ENCODE measurements around the gene CUL2.

The CUL2 gene

DNA sequence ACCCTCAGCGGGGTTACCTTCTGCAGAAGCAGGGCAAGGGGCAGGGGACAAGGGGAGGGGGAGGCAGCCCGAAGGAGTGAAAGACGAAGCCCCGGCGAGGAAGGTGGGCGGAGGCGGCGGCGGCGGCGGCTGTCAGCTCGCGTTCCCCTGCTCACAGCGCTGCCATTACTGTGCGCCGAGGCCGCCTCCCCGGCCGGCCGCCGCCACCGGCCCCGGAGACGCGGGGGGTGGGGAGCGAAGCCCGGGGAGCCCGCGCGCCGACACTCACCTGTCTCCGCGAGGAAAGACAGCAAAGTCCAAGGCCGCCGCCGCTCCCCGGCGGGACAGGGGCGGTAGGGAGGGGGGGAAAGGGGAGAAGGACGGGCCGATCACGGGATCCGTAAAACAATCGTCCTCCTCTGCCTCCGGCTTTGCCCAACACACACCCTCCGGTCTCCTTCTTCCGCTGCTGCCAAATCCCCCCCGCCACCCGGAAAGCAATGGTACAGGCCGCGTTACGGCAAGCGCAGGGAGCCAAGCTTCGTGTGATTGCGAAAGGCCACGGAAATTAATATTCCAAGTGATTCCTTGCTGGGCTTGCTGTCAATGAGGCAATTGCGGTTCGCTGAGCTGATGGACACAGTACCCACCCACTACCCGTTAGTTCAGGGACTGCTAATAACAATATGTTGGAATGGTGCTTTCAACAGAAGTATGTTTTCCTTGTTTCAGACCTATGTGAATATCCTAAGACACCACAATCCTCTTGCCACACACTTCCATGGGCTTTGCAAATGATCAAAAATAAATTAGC, at the start of gene CUL2:
Gene CUL2, minus strand, starts transcription at position 180 of the 793 bp plus-strand sequence. CDS start 19,024 bp downstream, outside the sequence.
- peak; percentile 85 to 87 for DNase-seq (ENCODE audit: low read depth in 1 of 2, low spot score in 1 of 2)

- DNase-seq (ENCODE audit: low read depth in 1 of 2, low spot score in 1 of 2): no peak
These were observed 46.2 kb upstream of the CUL2 start for GRCh38 chr10:35136263-35136815.

GRCh38 chr10:35135861-35136260, 45.7 kb upstream of the CUL2 start:
- DNase-seq (ENCODE audit: low read depth in 1 of 2, low spot score in 1 of 2): no peak

DNA sequence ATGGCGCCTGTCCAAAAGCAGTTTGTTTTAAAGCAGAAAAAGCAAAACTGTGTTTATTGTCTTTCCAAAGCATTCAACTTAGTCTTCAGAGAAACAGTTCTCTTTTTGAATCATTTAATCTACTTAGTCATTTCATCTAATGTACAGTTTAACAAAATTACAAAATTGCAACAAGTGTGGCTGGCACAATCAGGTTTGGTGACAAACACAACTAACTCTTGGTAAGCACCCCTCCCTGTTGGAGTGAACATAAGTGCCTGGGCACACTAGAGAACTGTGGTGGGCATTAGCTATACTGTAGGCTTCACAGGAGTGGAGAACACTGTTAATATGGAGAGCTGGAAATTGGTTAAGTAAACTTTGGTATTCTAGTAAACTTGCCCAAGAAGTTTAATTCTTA, 43.4 kb upstream of the CUL2 start:
- no peak for DNase-seq (ENCODE audit: low read depth in 1 of 2, low spot score in 1 of 2)

DNA sequence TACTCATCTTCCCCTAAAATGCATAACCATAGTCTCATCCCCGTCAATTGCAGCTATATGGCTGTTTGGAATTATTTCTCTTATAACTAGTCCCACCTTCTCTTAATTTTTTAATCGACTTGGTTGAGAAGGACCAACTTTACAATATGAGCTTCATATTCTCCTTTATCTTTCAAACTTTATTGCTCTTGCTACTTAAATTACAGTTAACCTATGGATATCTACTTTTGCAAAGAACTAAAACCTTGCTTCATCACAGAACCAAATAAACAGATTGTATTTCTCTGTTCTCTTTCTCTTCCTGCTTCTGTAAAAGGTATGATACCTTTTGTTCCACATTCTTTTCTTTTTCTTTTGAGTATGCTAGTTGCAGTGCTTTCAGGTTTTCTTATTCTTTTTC, 42.6 kb upstream of the CUL2 start:
- no peak for DNase-seq (ENCODE audit: low read depth in 1 of 2, low spot score in 1 of 2)

DNA sequence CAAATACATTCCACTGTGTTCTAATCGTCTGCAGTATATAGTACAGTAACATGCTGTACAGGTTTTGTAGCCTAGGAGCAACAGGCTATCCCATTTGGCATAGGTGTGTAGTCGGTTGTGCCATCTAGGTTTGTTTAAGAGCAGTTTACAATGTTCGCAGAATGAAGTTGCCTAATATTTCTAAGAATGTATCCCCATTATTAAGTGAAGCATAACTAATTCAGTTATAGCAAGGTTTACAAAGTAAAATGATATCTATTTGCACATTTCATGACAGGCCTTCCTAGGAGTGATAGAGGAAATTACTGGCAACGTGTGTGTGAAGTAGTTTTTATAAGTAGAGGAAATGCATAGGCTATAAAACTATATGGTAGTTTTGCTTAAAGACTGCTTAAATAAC, 40.5 kb upstream of the CUL2 start:
- no peak for DNase-seq (ENCODE audit: low read depth in 1 of 2, low spot score in 1 of 2)

DNA sequence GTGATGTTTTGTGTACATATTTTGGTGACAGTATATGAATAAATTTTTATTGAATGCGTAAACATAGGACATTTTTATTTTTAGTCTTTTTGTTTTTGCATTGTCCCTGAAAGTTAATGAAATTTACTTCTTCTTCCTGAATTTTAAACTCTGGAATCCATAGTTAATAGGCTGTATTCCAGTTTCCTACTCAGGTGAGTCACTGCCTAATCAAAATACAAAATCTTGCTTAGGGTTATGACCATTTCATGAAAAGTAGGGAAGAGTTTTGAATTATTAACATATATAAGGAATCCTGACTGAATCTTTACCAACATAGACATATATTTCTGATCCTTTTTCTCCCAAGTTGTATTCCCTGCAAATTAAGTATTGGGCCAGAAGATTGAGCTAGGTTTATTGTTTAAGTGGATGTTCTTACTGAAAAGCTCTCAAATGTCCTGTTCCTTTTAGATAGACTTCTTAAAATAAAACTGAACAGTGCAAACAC, 39.1 kb upstream of the CUL2 start:
- no peak for DNase-seq (ENCODE audit: low read depth in 1 of 2, low spot score in 1 of 2)

- peak; percentile 34 to 39 for DNase-seq (ENCODE audit: low read depth in 1 of 2, low spot score in 1 of 2)
These were observed 37.2 kb upstream of the CUL2 start for GRCh38 chr10:35127289-35127891.

GRCh38 chr10:35126530-35127288, 36.6 kb upstream of the CUL2 start, which contains the start of gene CREM:
Gene CREM (plus strand): TSS chr10:35126846. CDS start chr10:35137836, 10,990 bp downstream.
- DNase-seq (ENCODE audit: low read depth in 1 of 2, low spot score in 1 of 2): peak; percentile 99

- no peak for DNase-seq (ENCODE audit: low read depth in 1 of 2, low spot score in 1 of 2)
These were observed 36.0 kb upstream of the CUL2 start for GRCh38 chr10:35126062-35126529.

- no peak for DNase-seq (ENCODE audit: low read depth in 1 of 2, low spot score in 1 of 2)
These were observed 34.4 kb upstream of the CUL2 start for GRCh38 chr10:35124540-35124939.

GRCh38 chr10:35119378-35119777, 29.2 kb upstream of the CUL2 start:
- DNase-seq (ENCODE audit: low read depth in 1 of 2, low spot score in 1 of 2): no peak

DNA sequence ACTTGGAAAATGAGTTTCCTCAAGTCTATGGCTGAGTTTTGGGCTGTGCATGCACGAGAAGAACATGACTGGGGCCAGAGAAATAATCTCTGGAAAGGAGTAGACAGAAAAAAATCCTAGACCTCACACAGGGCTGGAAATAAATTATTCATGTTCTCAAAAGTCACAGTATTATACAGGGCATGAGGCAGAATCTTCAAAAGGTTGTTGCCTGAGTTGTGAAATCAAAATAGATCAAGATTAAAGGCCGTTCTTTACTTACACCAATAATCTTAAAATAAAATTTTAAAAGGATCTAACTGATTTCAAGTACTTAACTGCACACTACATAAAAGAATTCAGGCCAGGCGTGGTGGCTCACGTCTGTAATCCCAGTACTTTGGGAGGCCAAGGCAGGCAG, 22.4 kb upstream of the CUL2 start:
- no peak for DNase-seq (ENCODE audit: low read depth in 1 of 2, low spot score in 1 of 2)

GRCh38 chr10:35103882-35104281, 13.7 kb upstream of the CUL2 start:
- no peak for DNase-seq (ENCODE audit: low read depth in 1 of 2, low spot score in 1 of 2)

DNA sequence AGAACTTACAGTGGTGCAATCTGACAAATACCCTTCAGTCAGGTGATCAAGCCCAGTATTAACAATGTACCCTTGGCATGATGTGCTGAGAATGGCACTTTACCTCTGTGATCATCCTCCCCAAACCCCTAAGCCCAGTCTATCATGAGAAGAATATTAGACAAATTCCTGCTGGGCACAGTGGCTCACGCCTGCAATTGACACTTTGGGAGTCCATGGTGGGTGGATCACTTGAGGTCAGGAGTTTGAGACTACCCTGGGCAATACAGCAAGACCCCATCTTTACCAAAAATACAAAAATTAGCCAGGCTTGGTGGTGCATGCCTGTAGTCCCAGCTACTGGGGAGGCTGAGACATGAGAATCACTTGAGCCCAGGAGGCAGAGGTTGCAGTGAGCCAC, 7.4 kb upstream of the CUL2 start:
- DNase-seq (ENCODE audit: low read depth in 1 of 2, low spot score in 1 of 2): no peak

- no peak for DNase-seq (ENCODE audit: low read depth in 1 of 2, low spot score in 1 of 2)
These were observed 6.2 kb upstream of the CUL2 start for GRCh38 chr10:35096312-35096711.

- DNase-seq (ENCODE audit: low read depth in 1 of 2, low spot score in 1 of 2): no peak
These were observed 2.7 kb upstream of the CUL2 start for GRCh38 chr10:35092851-35093250.

DNA sequence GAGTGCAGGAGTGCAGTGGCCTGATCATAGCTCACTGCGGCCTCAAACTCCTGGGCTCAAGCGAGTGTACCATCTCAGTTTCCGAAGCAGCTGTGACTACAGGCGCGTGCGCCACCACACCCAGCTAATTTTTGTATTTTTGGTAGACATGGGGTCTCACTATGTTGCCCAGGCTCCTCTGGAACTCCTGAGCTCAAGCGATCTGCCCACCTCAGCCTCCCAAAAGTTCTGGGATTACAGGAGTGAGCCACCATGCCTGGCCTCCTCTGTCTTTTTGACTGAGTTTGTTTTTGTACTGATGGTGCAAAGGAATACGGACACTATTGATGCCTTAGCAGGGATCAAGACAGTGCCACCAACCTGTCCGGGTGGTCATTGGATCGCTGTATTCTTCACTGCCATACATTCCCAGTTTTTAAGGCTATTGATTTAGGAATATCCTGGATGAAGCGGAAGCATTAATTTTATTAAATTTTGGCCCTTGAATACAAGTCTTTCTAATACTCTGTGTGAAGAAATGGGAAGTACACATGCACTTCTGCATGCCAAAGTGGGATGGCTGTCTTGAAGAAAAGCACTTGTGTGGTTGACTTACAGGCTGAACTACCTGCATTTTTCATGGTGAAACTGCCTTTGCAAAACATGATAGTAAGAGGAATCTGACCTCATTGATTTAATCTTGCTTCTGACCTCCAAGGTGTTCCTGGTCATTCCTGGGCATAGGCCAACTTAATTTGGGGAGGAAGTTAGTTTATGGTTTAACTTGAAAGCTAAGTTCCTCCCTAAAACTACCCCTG, 2.1 kb upstream of the CUL2 start:
- no peak for DNase-seq (ENCODE audit: low read depth in 1 of 2, low spot score in 1 of 2)

DNA sequence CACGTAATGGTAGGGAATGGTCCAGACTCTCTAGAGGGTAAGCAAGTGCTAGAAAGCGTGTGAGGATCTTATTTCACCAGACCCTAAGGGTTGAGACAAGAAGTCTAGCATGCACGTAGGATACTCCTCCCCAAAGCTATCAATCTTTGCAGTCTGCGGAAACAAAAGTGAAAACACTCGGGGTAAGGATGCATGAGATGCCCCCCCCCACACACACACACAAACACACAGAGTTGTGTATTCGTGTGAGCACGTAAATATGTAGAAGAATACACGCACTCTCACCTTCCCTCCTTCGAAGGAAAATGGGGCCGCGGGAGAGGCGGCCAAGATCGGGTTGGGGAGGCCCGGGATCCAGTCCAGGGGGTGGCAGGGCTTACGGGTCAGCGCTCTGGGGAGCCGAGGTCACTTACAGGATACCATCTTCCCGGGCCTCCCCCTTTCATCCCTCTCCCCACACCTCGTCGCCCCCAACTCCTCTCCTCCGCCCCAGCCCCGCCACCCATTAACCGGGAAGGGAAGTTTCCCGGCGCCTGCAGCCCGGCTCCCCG, 455 bp downstream of the CUL2 start:
- no peak for DNase-seq (ENCODE audit: low read depth in 1 of 2, low spot score in 1 of 2)

DNA sequence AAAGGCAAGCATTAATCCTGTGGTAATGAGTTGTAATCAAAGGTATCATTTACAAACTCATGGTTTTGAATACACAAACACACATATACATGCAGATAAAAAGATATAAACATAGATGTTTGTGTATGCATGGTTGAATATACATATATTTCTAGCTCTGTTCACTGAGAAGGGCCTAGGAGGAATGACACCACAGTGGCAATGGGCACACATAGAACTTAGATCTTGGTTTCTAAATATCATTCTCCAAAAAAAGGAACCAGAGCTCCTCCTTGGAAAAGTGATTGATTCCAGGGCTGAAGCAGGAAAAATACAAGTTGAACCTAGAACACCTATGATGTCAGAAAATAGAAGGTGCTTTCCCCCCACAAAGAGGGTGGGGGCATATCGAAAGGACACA, 6.9 kb downstream of the CUL2 start:
- no peak for DNase-seq (ENCODE audit: low read depth in 1 of 2, low spot score in 1 of 2)

Measured in activated T-helper 1 cell treated with anti-CD3 and anti-CD28 coated beads, Interleukin-2, amount 50 U/mL, for 16 hours (primary cell).